Brain microvascular endothelial cell (primary cell): ENCODE measurements around the gene TAS2R14.

Experiments
- DNase-seq: peaks from one replicate; pipeline ENCODE4 v3.0.0-alpha.2; 2020
- H3K27ac ChIP-seq: fragments of 250-450 bp; sonication (Bioruptor Pico); 2 replicates; pipeline ENCODE4 v1.5.1; 2020; ENCODE audit warnings: mild to moderate bottlenecking, moderate library complexity
- H3K27me3 ChIP-seq: fragments of 250-450 bp; sonication (Bioruptor Pico); replicated peaks from 2 replicates; pipeline ENCODE4 v1.5.1; 2020; ENCODE audit warnings: mild to moderate bottlenecking
- H3K36me3 ChIP-seq: fragments of 250-450 bp; sonication (Bioruptor Pico); replicated peaks from 2 replicates; pipeline ENCODE4 v1.5.1; 2020; ENCODE audit warnings: mild to moderate bottlenecking
- H3K4me3 ChIP-seq: 2 replicates; pipeline ENCODE4 v1.5.1; 2011; ENCODE audit warnings: low read depth, mild to moderate bottlenecking, control low read depth, low read length, moderate library complexity
- in situ Hi-C: cut with HindIII; loops from 2 replicates; pipeline ENCODE4 v1.10.0; 2017; ENCODE audit warnings: low sequenced_read_pairs, low pct_ligation_motif_present
- TF ChIP-seq, protein P1 (sequence below): IDR thresholded peaks from 2 replicates; pipeline ENCODE4 v1.5.1; 2011; ENCODE audit warnings: low read depth, mild to moderate bottlenecking, moderate library complexity, low read length, control low read depth, inconsistent platforms; ENCODE audit errors: missing control alignments

Gene TAS2R14

DNA sequence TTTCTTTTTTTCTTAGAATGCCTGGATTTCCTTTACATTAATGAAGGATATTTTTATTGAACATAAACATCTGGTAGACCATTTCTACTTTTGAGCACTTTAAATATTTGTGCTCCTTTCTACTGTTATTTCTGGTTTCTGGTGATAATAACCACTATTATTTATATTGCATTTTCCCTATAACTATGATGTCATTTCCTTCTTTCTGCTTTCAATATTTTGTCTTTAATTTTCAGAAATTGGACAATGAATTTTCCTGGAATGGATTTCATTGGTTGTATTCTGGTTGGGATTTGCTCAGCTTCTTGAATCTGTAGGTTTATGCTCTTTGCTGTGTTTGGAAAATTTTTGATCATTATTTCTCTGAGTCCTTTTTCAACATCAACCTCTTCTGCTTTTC, 49.8 kb downstream of the TAS2R14 start:
- H3K27me3 ChIP-seq = no peaks in the 10 kb centered on the region
- no peak overlapping the region for H3K4me3 ChIP-seq
- TF ChIP-seq, protein P1, sequence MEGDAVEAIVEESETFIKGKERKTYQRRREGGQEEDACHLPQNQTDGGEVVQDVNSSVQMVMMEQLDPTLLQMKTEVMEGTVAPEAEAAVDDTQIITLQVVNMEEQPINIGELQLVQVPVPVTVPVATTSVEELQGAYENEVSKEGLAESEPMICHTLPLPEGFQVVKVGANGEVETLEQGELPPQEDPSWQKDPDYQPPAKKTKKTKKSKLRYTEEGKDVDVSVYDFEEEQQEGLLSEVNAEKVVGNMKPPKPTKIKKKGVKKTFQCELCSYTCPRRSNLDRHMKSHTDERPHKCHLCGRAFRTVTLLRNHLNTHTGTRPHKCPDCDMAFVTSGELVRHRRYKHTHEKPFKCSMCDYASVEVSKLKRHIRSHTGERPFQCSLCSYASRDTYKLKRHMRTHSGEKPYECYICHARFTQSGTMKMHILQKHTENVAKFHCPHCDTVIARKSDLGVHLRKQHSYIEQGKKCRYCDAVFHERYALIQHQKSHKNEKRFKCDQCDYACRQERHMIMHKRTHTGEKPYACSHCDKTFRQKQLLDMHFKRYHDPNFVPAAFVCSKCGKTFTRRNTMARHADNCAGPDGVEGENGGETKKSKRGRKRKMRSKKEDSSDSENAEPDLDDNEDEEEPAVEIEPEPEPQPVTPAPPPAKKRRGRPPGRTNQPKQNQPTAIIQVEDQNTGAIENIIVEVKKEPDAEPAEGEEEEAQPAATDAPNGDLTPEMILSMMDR = no peak
- in situ Hi-C loops = no loop called here
- no peak for DNase-seq
- H3K27ac ChIP-seq = no peak overlapping the region
- H3K36me3 ChIP-seq = no peaks in the 10 kb centered on the region
